HG03045 (cell line): ENCODE data around the gene IL11.
"Not testable (repeated sequence)": the region's sequence is repeated elsewhere in the genome, so short reads cannot be mapped to it uniquely, and the experiment has no call there.

Experiments
- ATAC-seq: cut with Tn5 transposase; IDR thresholded peaks from one replicate; pipeline ENCODE4 v1.9.1; 2021; ENCODE audit warnings: mild to moderate bottlenecking, moderate library complexity; ENCODE audit not compliant: unreplicated experiment

Gene IL11

GRCh38 chr19:55370305-55370988, at the start of gene IL11:
Gene IL11 (minus strand): TSS chr19:55370463. CDS start chr19:55370310, 153 bp downstream.
- no peak for ATAC-seq

GRCh38 chr19:55419624-55420236, 49.5 kb upstream of the IL11 start:
- no peak for ATAC-seq

- no peak for ATAC-seq
These were observed 48.8 kb upstream of the IL11 start for GRCh38 chr19:55419103-55419502.

GRCh38 chr19:55418185-55418584, 47.9 kb upstream of the IL11 start:
- no peak for ATAC-seq

- no peak for ATAC-seq
These were observed 39.9 kb upstream of the IL11 start for GRCh38 chr19:55410168-55410567.

- not testable (repeated sequence) for ATAC-seq
These were observed 38.9 kb upstream of the IL11 start for GRCh38 chr19:55409179-55409578.

GRCh38 chr19:55408533-55408872, 38.2 kb upstream of the IL11 start:
- no peak for ATAC-seq

GRCh38 chr19:55407800-55408532, 37.7 kb upstream of the IL11 start:
- ATAC-seq: peak; percentile 80

- not testable (repeated sequence) for ATAC-seq
These were observed 37.2 kb upstream of the IL11 start, which contains the start of gene UBE2S for GRCh38 chr19:55407550-55407799. Gene UBE2S (minus strand): TSS chr19:55407788. CDS start chr19:55407589, 199 bp downstream.

GRCh38 chr19:55406826-55407549, 36.7 kb upstream of the IL11 start:
- no peak for ATAC-seq

- no peak for ATAC-seq
These were observed 36.0 kb upstream of the IL11 start for GRCh38 chr19:55406091-55406825.

- no peak for ATAC-seq
These were observed 35.4 kb upstream of the IL11 start for GRCh38 chr19:55405638-55406037.

- ATAC-seq: no peak
These were observed 32.2 kb upstream of the IL11 start for GRCh38 chr19:55402509-55402908.

GRCh38 chr19:55401390-55401789, 31.1 kb upstream of the IL11 start:
- not testable (repeated sequence) for ATAC-seq

- no peak for ATAC-seq
These were observed 30.2 kb upstream of the IL11 start for GRCh38 chr19:55400281-55401087.

GRCh38 chr19:55398200-55398925, 28.1 kb upstream of the IL11 start:
- ATAC-seq: no peak

- ATAC-seq: no peak
These were observed 22.8 kb upstream of the IL11 start for GRCh38 chr19:55392820-55393761.
